OCI-LY1 (cell line): Measurements from ENCODE around the gene ARHGDIA.

Experiments
- H2AFZ ChIP-seq: fragments of 200-600 bp; sonication (generic), shearing (Covaris generic); 2 replicates; pipeline ENCODE4 v1.6.0; 2014; ENCODE audit warnings: antibody characterized with exemption, mild to moderate bottlenecking, low read length
- H3F3A ChIP-seq: fragments of 200-600 bp; sonication (generic), shearing (Covaris generic); 2 replicates; pipeline ENCODE4 v1.6.0; 2014; ENCODE audit warnings: mild to moderate bottlenecking, antibody characterized with exemption, low read length, moderate library complexity; ENCODE audit not compliant: insufficient read depth
- H3K27ac ChIP-seq: fragments of 200-600 bp; sonication (generic); 2 replicates; pipeline ENCODE4 v1.5.1; 2014; ENCODE audit warnings: low read length, mixed run types, mild to moderate bottlenecking, low read depth; ENCODE audit not compliant: poor library complexity, severe bottlenecking
- H3K27me3 ChIP-seq: fragments of 200-600 bp; sonication (generic); 2 replicates; pipeline ENCODE4 v1.6.0; 2014; ENCODE audit warnings: antibody characterized with exemption, mild to moderate bottlenecking, low read length, moderate library complexity; ENCODE audit not compliant: insufficient read depth
- H3K36me3 ChIP-seq: fragments of 200-600 bp; sonication (generic); 2 replicates; pipeline ENCODE4 v1.6.1; 2014; ENCODE audit warnings: mild to moderate bottlenecking, antibody characterized with exemption, low read length, moderate library complexity, mixed read lengths; ENCODE audit not compliant: insufficient read depth
- H3K4me1 ChIP-seq: fragments of 200-600 bp; sonication (generic); 2 replicates; pipeline ENCODE4 v1.5.1; 2014; ENCODE audit warnings: mild to moderate bottlenecking, low read length, moderate library complexity; ENCODE audit not compliant: insufficient read depth, severe bottlenecking
- H3K4me2 ChIP-seq: fragments of 200-600 bp; sonication (generic), shearing (Covaris generic); 2 replicates; pipeline ENCODE4 v1.6.1; 2014; ENCODE audit warnings: low read length
- H3K4me3 ChIP-seq: fragments of 200-600 bp; sonication (generic); 2 replicates; pipeline ENCODE4 v1.5.1; 2014; ENCODE audit warnings: low read length, low read depth, mild to moderate bottlenecking, mixed read lengths; ENCODE audit not compliant: poor library complexity, severe bottlenecking
- H3K79me2 ChIP-seq: fragments of 200-600 bp; shearing (Covaris generic); 2 replicates; pipeline ENCODE4 v1.6.1; 2016; ENCODE audit warnings: mixed run types, low read length, mixed read lengths; ENCODE audit not compliant: insufficient read depth
- H3K9ac ChIP-seq: fragments of 200-600 bp; sonication (generic), shearing (Covaris generic); 2 replicates; pipeline ENCODE4 v1.6.1; 2014; ENCODE audit warnings: mild to moderate bottlenecking, low read length, mixed read lengths
- H3K9me2 ChIP-seq: fragments of 200-600 bp; sonication (generic), shearing (Covaris generic); 2 replicates; pipeline ENCODE4 v1.6.1; 2014; ENCODE audit warnings: low read depth, mild to moderate bottlenecking, low read length, mixed read lengths
- H3K9me3 ChIP-seq: fragments of 200-600 bp; shearing (Covaris generic); 2 replicates; pipeline ENCODE4 v1.6.1; 2014; ENCODE audit warnings: low read length, mixed read lengths
- H4K20me1 ChIP-seq: fragments of 200-600 bp; sonication (generic), shearing (Covaris generic); 2 replicates; pipeline ENCODE4 v1.6.0; 2016; ENCODE audit warnings: mild to moderate bottlenecking, low read length; ENCODE audit not compliant: insufficient read depth
- CTCF ChIP-seq: fragments of 200-600 bp; sonication (generic), shearing (Covaris generic); IDR thresholded peaks from 2 replicates; pipeline ENCODE4 v1.5.1; 2017; ENCODE audit warnings: mild to moderate bottlenecking, antibody characterized with exemption, low read length, moderate library complexity, mixed read lengths
- EZH2 ChIP-seq: fragments of 200-600 bp; sonication (generic), shearing (Covaris generic); IDR thresholded peaks from 2 replicates; pipeline ENCODE4 v1.8.0; 2017; ENCODE audit warnings: borderline replicate concordance, mixed run types, mild to moderate bottlenecking, antibody characterized with exemption, low read length, moderate library complexity, mixed read lengths

ARHGDIA gene

GRCh38 chr17:81914103-81914850 is 43.1 kb upstream of the ARHGDIA start:
- H3K9me3 ChIP-seq: no peaks in the 10 kb centered on the region
- H3K4me3 ChIP-seq: no peak overlapping the region
- H3K9ac ChIP-seq: no peak overlapping the region
- no peak overlapping the region for H2AFZ ChIP-seq
- peaks cover 46% of the 10 kb centered on the region for H3K36me3 ChIP-seq
- H3K79me2 ChIP-seq: no peaks in the 10 kb centered on the region
- no peak overlapping the region for H3K27ac ChIP-seq
- H3K27me3 ChIP-seq: no peaks in the 10 kb centered on the region
- H4K20me1 ChIP-seq: no peaks in the 10 kb centered on the region
- peaks cover 40% of the 10 kb centered on the region for H3K4me1 ChIP-seq
- no peaks in the 10 kb centered on the region for H3F3A ChIP-seq
- H3K9me2 ChIP-seq: no peaks in the 10 kb centered on the region
- no peak overlapping the region for H3K4me2 ChIP-seq
- TF ChIP-seq CTCF: no peak
- no peak for TF ChIP-seq EZH2

GRCh38 chr17:81913394-81914102 is 42.4 kb upstream of the ARHGDIA start:
- Histone ChIP-seq H3K27me3 (no peaks in the 10 kb centered on the region), H3K4me2 (no peak overlapping the region), H3K9ac (no peak overlapping the region), H3K27ac (no peak overlapping the region), H3F3A (no peaks in the 10 kb centered on the region), H3K4me3 (no peak overlapping the region), H4K20me1 (no peaks in the 10 kb centered on the region), H3K36me3 (peaks cover 49% of the 10 kb centered on the region), H3K4me1 (peaks cover 36% of the 10 kb centered on the region), H3K79me2 (no peaks in the 10 kb centered on the region), H2AFZ (no peak overlapping the region), H3K9me2 (no peaks in the 10 kb centered on the region), H3K9me3 (no peaks in the 10 kb centered on the region)
- no peak for TF ChIP-seq CTCF
- no peak for TF ChIP-seq EZH2

DNA sequence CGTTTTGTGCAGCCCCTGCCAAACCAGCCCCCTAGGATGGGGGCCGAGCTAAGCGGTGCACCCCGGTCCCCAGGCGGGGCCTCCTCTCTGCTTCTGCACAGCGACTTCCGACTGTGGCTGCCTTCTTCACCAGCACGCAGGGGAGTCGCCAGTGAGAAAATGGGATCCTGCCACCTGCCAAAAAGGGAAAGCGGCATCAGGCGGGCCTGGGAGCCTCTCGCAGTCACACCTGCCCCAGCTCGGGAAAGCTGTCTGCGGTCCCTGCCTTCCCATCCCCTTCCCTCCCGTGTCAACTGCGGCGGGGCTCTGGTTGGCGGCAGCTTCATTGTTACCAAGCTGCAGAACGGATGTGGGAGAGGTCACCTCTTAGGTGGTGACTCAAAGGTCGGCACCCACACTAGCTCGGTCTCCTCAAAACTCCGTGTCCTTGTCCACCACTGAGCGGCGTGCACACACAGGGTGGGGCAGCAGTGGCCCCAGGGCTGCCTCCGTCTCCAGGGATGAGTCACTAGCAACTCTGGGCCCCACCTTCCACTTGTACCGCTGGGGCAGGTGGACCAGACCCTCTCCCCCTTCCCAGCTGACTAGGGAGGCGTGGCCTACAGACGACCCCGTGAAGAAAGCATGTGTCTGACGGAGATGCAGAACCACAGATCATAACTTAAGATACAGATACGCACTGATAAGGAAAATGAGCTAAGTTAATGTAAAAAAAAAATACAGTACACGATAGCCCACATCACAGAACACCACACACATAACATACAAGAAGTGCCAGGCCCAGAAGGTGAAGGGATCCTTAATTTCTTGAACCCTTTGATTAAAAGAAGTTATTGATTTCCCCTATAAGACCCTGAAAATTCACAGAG is 41.5 kb upstream of the ARHGDIA start:
- Histone ChIP-seq H3K36me3 (peaks cover 57% of the 10 kb centered on the region), H3K27ac (no peak overlapping the region), H3F3A (no peaks in the 10 kb centered on the region), H3K9me2 (no peaks in the 10 kb centered on the region), H4K20me1 (no peaks in the 10 kb centered on the region), H3K9me3 (no peaks in the 10 kb centered on the region), H3K27me3 (no peaks in the 10 kb centered on the region), H3K79me2 (no peaks in the 10 kb centered on the region), H3K9ac (no peak overlapping the region), H3K4me3 (no peak overlapping the region), H3K4me1 (peaks cover 31% of the 10 kb centered on the region), H2AFZ (no peak overlapping the region), H3K4me2 (no peak overlapping the region)
- no peak for TF ChIP-seq EZH2
- TF ChIP-seq CTCF: no peak
